Measurements from ENCODE around the gene ARID4A.
"Not testable (repeated sequence)": the region's sequence is repeated elsewhere in the genome, so short reads cannot be mapped to it uniquely, and the experiment has no call there.

Gene ARID4A, protein sequence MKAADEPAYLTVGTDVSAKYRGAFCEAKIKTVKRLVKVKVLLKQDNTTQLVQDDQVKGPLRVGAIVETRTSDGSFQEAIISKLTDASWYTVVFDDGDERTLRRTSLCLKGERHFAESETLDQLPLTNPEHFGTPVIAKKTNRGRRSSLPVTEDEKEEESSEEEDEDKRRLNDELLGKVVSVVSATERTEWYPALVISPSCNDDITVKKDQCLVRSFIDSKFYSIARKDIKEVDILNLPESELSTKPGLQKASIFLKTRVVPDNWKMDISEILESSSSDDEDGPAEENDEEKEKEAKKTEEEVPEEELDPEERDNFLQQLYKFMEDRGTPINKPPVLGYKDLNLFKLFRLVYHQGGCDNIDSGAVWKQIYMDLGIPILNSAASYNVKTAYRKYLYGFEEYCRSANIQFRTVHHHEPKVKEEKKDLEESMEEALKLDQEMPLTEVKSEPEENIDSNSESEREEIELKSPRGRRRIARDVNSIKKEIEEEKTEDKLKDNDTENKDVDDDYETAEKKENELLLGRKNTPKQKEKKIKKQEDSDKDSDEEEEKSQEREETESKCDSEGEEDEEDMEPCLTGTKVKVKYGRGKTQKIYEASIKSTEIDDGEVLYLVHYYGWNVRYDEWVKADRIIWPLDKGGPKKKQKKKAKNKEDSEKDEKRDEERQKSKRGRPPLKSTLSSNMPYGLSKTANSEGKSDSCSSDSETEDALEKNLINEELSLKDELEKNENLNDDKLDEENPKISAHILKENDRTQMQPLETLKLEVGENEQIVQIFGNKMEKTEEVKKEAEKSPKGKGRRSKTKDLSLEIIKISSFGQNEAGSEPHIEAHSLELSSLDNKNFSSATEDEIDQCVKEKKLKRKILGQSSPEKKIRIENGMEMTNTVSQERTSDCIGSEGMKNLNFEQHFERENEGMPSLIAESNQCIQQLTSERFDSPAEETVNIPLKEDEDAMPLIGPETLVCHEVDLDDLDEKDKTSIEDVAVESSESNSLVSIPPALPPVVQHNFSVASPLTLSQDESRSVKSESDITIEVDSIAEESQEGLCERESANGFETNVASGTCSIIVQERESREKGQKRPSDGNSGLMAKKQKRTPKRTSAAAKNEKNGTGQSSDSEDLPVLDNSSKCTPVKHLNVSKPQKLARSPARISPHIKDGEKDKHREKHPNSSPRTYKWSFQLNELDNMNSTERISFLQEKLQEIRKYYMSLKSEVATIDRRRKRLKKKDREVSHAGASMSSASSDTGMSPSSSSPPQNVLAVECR

GRCh38 chr14:58298477-58299400 lies at the start of gene ARID4A:
ARID4A (plus strand) TSS chr14:58298555; CDS start chr14:58299855, 1,300 bp downstream.
- no peak for ATAC-seq

DNA sequence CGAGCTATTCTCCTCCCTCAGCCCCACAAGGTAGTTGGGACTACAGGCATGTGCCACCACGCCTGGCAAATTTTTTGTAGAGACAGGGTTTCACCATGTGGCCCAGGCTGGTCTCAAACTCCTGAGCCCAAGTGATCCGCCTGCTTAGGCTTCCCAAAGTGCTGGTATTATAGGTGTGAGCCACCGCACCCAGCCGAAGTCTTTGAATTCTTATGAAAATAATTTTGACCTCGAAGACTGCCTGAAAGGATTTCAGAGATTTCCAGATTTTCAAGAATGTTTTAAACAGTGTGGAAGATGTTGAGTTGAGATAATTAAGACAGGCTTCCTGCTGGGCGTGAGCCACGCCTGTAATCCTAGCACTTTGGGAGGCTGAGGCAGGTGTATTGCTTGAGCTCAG lies 48.7 kb upstream of the ARID4A start:
- no peak for ATAC-seq

DNA sequence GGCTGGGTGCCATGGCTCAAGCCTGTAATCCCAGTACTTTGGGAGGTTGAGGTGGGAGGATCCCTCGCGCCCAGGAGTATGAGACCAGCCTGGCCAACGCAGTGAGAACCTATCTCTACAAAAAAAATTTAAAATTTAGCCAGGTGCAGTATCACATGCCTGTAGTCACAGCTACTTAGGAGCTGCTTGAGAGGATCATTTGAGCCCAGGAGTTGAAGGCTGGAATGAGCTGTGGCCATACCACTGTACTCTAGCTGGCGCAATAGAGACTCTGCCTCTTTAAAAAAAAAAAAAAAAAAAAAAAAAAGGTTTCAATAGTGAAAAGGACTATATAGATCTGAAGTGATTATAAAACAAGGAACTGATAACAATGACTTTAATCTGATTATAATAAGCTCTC lies 40.2 kb upstream of the ARID4A start:
- ATAC-seq: no peak

GRCh38 chr14:58262005-58262404 lies 36.4 kb upstream of the ARID4A start:
- ATAC-seq: not testable (repeated sequence)

DNA sequence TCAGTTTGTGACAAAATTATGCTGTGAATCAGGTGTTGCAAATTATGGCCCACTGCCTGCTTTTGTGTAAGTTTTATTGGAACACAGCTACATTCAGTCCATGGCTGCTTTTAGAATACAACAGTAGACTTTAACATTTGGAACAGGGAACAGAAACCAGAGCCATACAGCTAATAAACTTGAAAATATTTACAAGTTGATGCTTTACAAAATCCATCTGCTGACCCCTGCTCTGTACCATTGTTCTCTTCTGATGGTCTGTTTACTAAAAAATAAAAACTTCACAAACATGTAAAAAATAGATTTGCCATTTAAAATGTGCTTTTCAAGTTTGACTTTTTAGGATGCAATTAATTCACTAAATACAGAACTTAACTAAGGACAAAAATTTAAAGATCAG lies 33.0 kb upstream of the ARID4A start:
- no peak for ATAC-seq

DNA sequence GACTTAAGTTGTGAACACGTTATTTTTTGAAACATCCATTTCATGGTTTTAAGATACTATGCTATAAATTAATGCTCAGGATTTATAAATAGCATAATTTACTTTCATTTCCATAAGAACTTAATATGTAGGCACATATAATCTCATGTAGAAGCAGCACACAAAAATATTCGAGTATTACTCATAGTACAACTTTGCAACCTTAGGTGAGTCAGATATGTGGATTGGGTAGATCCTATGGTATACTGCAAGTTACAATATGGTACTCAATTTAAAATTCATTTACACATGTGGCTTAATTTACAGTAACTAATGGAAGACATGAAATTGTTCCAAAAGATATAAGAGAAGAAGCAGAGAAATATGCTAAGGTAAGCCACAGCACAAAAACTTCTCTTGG lies 27.7 kb upstream of the ARID4A start:
- peak; percentile 69 to 87 for ATAC-seq

DNA sequence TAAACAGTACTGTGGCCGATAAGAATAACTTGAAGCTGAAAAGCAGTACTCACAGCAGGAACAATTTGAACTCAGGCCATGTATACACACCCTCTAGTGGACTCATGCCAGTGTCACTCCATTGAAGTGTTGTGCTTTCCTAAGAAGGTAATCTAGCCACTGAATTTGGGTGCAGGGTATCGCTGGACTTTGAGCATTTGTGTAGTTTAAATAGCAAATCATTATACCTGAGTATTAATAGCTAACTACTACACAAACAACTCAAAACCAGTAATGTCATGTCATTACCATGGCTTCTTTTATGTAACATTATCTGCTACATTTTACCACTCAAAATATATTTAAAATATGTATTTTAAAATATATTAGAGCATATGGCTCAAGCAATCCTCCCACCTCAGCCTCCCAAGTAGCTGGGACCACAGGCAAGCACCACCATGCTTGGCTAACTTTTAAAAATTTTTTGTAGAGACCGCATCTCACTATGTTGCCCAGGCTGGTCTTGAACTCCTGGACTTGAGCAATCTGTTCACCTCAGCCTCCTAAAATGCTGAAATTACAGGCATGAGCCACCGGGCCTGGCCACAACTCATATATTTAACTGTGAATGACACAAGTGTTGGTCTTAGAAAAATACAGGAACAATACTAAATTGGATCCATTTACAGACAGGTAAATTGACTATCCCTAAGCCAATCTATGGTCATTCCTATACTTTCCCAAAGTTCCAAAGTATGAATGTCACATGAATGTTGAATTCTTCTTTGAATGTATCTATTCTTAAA lies 25.6 kb upstream of the ARID4A start:
- no peak for ATAC-seq

GRCh38 chr14:58274881-58275280 lies 23.5 kb upstream of the ARID4A start:
- ATAC-seq: no peak

GRCh38 chr14:58275527-58276190 lies 22.7 kb upstream of the ARID4A start:
- no peak for ATAC-seq

GRCh38 chr14:58276208-58276607 lies 22.1 kb upstream of the ARID4A start:
- ATAC-seq: peak; percentile 27 to 38

DNA sequence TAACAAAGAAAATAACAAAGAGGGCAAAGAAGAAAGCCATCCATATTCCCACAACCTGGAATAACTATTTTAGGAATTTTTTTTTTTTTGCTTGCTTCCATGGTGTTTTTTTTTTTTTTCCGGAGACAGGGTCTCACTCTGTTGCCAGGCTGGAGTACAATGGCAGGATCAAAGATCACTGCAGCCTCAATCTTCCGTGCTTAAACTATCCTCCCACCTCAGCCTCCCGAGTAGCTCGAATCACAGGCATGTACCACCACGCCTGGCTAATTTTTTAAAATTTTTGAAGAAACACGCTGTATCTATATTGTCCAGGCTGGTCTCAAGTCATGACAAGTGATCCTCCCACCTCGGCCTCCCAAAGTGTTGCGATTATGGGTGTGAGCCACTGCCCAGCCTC lies 20.2 kb upstream of the ARID4A start:
- no peak for ATAC-seq

- ATAC-seq: peak; percentile 82 to 85
Observed at GRCh38 chr14:58280954-58281787, 17.2 kb upstream of the ARID4A start.

GRCh38 chr14:58281969-58282368 lies 16.4 kb upstream of the ARID4A start:
- no peak for ATAC-seq

DNA sequence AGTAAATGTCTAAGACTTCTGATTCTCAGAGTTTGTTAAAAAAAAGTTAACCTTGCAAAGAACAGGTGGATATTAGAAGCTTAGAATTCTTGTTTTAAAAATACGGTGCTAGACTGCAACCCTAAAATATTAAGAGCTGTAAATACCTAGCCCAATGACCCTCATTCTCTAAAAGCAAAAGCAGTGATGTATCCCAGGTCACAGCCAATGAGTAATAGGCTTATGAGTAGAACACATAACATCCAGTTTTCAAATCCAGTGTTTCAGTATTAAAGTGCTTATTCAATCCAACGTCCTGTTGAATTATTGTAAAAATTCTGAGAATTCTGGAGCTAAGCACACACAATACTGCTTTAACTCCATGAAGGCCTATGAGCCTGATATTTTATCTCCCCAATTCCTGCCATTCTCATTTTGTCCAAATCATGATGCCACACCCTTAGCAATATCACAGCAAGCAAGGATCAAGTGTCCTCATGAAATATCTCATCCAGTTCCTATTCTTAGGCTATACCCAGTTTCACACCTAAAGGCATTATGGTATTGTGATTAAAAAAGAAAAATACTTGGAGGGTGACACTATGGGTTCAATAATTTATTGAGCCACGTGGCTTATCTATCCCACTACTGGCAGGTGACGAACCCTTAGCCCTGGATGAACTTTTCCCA lies 15.3 kb upstream of the ARID4A start:
- no peak for ATAC-seq

- ATAC-seq: no peak
Observed at GRCh38 chr14:58283730-58284129, 14.6 kb upstream of the ARID4A start.

- no peak for ATAC-seq
Observed at GRCh38 chr14:58285132-58285531, 13.2 kb upstream of the ARID4A start.

DNA sequence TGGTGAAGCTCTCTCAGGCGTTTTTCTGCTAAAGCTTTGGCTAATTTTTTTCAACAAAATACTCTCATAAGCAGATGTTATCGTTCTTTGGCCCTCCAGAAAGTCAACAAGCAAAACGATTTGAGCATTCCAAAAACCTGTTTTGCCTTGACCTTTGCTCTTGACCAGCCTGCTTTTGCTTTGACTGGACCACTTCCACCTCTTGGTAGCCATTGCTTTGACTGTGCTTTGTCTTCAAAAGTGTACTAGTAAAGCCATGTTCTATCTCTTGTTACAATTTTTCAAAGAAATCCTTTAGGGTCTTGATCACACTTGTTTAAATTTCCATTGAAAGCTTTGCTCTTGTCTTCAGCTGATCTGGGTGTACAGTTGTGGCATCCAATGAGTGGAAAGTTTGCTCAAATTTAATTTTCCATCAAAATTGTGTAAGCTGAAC lies 10.7 kb upstream of the ARID4A start:
- no peak for ATAC-seq

GRCh38 chr14:58288106-58288792 lies 10.1 kb upstream of the ARID4A start:
- ATAC-seq: no peak
